C4-2B (cell line): ENCODE data around the gene FGF12.

Experiments
- ZFX ChIP-seq: fragments of 450-650 bp; IDR thresholded peaks from 2 replicates; pipeline ENCODE4 v1.6.1; 2017
- TF ChIP-seq, protein P1 (sequence below): fragments of 450-650 bp; conservative IDR thresholded peaks from 2 replicates; pipeline ENCODE4 v1.5.1; 2017; ENCODE audit warnings: mild to moderate bottlenecking

- TF ChIP-seq, protein P1, sequence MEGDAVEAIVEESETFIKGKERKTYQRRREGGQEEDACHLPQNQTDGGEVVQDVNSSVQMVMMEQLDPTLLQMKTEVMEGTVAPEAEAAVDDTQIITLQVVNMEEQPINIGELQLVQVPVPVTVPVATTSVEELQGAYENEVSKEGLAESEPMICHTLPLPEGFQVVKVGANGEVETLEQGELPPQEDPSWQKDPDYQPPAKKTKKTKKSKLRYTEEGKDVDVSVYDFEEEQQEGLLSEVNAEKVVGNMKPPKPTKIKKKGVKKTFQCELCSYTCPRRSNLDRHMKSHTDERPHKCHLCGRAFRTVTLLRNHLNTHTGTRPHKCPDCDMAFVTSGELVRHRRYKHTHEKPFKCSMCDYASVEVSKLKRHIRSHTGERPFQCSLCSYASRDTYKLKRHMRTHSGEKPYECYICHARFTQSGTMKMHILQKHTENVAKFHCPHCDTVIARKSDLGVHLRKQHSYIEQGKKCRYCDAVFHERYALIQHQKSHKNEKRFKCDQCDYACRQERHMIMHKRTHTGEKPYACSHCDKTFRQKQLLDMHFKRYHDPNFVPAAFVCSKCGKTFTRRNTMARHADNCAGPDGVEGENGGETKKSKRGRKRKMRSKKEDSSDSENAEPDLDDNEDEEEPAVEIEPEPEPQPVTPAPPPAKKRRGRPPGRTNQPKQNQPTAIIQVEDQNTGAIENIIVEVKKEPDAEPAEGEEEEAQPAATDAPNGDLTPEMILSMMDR = no peak
- no peak for TF ChIP-seq ZFX
Observed at GRCh38 chr3:192570821-192571791, 156.2 kb downstream of the FGF12 start.
